Lower leg skin (tissue), 3 donors: ENCODE measurements around the gene PKMYT1.

Experiments
- CTCF ChIP-seq, 3 donors: fragments of 450-650 bp; IDR thresholded peaks; one replicate each; pipeline ENCODE4 v1.5.1; 2016; ENCODE audit warnings: antibody characterized with exemption in 3 of 3, mild to moderate bottlenecking in 3 of 3, moderate library complexity in 2 of 3
- POLR2A ChIP-seq, 2 donors: fragments of 450-650 bp; IDR thresholded peaks; one replicate each; pipeline ENCODE4 v1.6.1; 2016 to 2017; ENCODE audit warnings: antibody characterized with exemption in 2 of 2, mild to moderate bottlenecking in 1 of 2, moderate library complexity in 1 of 2

GRCh38 chr16:3004319-3004718, 24.1 kb upstream of the PKMYT1 start:
- TF ChIP-seq CTCF (IDR thresholded peaks at IDR 0.05) = no peak
- TF ChIP-seq POLR2A (IDR thresholded peaks at IDR 0.05) = no peak
